Measurements from ENCODE around the gene HOXB4.

The HOXB4 gene

DNA sequence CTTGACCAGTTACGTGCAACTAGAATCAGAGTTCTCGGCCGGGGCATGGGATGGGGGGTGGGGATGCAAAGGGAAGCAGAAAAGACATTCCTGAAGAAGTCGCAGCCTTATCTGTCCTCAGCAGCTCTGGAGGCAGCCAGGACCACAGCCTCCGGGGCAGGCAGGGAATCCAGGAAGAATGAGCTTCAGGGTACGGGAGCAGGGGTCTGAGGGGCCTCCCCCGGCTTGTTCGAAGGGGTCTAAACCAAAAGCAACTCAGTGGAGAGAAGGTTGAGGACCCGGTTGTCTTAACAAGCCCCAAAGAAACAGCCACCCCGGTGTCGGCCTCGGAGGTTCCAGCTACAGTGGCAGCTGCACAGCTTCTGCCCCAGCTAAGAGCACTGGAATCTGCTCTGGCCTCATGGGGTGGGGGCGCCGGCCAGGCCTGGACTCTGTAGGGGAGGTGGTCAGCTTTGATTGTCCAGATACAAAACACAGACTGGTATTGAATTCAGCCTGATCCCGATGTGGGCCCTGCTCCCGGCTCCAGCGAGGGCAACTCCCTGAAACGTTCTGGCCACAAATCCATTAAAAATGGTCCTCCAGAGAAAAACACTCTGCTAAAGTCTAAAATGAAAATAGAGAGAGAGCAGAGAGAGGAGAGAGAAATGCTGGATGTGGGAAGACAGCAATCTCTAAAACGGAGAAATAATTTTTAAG lies 7.7 kb downstream of the HOXB4 start:
- Histone ChIP-seq H3K9me3 (ENCODE audit: insufficient read depth, low read length) (no peaks in the 10 kb centered on the region), H3K4me3 (ENCODE audit: low read length) (no peak overlapping the region), H3K79me2 (ENCODE audit: low read length) (peaks cover 43% of the 10 kb centered on the region; the same call in 1 of the 2 replicates), H3K27ac (ENCODE audit: low read length) (no peak overlapping the region), H3K4me1 (ENCODE audit: low read length) (peaks cover 20% of the 10 kb centered on the region), H4K20me1 (ENCODE audit: insufficient read depth, low read length) (peaks cover 4% of the 10 kb centered on the region; the same call in 1 of the 2 replicates), H3K9ac (ENCODE audit: low read length) (no peak overlapping the region), H3K36me3 (replicated peaks; ENCODE audit: low read depth, low read length) (peaks cover 48% of the 10 kb centered on the region), H3K4me2 (ENCODE audit: low read length) (no peak overlapping the region), H2AFZ (ENCODE audit: low read depth, low read length) (no peak overlapping the region), H3K27me3 (ENCODE audit: low read depth, low read length) (no peaks in the 10 kb centered on the region)
- no peak for TF ChIP-seq EZH2phosphoT487 (IDR thresholded peaks at IDR 0.05; ENCODE audit: low read depth)
- TF ChIP-seq, protein P1, sequence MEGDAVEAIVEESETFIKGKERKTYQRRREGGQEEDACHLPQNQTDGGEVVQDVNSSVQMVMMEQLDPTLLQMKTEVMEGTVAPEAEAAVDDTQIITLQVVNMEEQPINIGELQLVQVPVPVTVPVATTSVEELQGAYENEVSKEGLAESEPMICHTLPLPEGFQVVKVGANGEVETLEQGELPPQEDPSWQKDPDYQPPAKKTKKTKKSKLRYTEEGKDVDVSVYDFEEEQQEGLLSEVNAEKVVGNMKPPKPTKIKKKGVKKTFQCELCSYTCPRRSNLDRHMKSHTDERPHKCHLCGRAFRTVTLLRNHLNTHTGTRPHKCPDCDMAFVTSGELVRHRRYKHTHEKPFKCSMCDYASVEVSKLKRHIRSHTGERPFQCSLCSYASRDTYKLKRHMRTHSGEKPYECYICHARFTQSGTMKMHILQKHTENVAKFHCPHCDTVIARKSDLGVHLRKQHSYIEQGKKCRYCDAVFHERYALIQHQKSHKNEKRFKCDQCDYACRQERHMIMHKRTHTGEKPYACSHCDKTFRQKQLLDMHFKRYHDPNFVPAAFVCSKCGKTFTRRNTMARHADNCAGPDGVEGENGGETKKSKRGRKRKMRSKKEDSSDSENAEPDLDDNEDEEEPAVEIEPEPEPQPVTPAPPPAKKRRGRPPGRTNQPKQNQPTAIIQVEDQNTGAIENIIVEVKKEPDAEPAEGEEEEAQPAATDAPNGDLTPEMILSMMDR (IDR thresholded peaks at IDR 0.05; ENCODE audit: low read depth, low read length), result no peak

DNA sequence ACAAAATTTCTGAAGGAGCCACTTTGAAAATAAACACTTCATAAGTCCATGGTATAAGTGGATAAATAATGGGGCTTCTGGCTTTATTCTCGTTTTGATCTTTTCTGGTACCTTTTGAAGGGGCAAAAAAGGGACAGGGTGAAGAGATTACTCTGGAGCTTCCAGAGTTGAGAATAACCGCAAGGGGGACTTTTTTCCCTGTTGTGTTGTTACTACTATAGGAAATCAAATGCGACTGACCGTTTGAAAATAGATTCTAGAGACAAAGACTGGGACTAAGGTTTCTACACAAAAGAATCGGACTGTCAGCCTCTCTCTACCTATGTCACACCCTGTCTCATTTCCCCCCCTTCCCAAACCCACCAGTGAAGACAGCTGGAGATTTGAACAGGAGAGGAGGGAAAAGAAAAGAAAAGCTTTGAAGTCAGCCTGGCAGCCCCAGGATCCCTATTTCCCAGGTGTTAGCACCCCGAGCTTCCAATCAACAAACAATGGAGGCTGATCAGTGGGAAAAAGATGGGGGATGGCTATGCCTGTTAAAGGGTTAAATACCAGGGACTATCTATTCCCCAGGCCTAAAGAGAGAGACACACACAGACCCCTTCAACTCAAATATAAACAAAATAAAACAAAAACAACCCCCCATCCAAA lies 8.4 kb downstream of the HOXB4 start:
- H3K27ac ChIP-seq (ENCODE audit: low read length), result no peak overlapping the region
- H3K4me1 ChIP-seq (ENCODE audit: low read length), result peaks cover 22% of the 10 kb centered on the region
- peaks cover 4% of the 10 kb centered on the region; the same call in 1 of the 2 replicates for H4K20me1 ChIP-seq (ENCODE audit: insufficient read depth, low read length)
- peaks cover 38% of the 10 kb centered on the region; the same call in 1 of the 2 replicates for H3K79me2 ChIP-seq (ENCODE audit: low read length)
- no peak overlapping the region for H3K4me3 ChIP-seq (ENCODE audit: low read length)
- H3K36me3 ChIP-seq (replicated peaks; ENCODE audit: low read depth, low read length), result peaks cover 46% of the 10 kb centered on the region
- H3K4me2 ChIP-seq (ENCODE audit: low read length), result no peak overlapping the region
- H3K27me3 ChIP-seq (ENCODE audit: low read depth, low read length), result no peaks in the 10 kb centered on the region
- no peak for TF ChIP-seq EZH2phosphoT487 (IDR thresholded peaks at IDR 0.05; ENCODE audit: low read depth)
- TF ChIP-seq, protein P1 (IDR thresholded peaks at IDR 0.05; ENCODE audit: low read depth, low read length), result no peak
- no peaks in the 10 kb centered on the region for H3K9me3 ChIP-seq (ENCODE audit: insufficient read depth, low read length)
- no peak overlapping the region for H3K9ac ChIP-seq (ENCODE audit: low read length)
- no peak overlapping the region for H2AFZ ChIP-seq (ENCODE audit: low read depth, low read length)

DNA sequence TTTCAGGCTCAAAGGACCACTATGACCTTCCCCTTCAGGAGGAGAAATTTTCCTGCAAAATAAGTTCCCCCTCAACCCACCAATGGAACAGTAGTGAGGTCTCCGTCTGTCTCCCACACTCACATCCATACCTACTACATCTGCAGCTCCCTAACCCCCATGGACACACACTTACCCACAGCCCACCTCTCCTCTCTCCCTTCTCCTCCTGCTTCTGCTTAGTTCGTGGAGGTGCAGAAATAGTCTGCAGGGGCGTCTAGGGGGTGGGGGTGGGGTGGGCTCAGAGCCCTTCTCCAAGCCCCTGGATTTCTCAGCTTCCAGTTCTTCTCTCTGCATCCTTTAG lies 8.9 kb downstream of the HOXB4 start:
- H3K79me2 ChIP-seq (ENCODE audit: low read length), result peaks cover 40% of the 10 kb centered on the region; the same call in 1 of the 2 replicates
- H3K9me3 ChIP-seq (ENCODE audit: insufficient read depth, low read length), result no peaks in the 10 kb centered on the region
- H3K4me3 ChIP-seq (ENCODE audit: low read length), result no peak overlapping the region
- H3K36me3 ChIP-seq (replicated peaks; ENCODE audit: low read depth, low read length), result peaks cover 44% of the 10 kb centered on the region
- no peaks in the 10 kb centered on the region for H3K27me3 ChIP-seq (ENCODE audit: low read depth, low read length)
- H2AFZ ChIP-seq (ENCODE audit: low read depth, low read length), result no peak overlapping the region
- TF ChIP-seq, protein P1 (IDR thresholded peaks at IDR 0.05; ENCODE audit: low read depth, low read length), result no peak
- TF ChIP-seq EZH2phosphoT487 (IDR thresholded peaks at IDR 0.05; ENCODE audit: low read depth), result no peak
- peaks cover 4% of the 10 kb centered on the region; the same call in 1 of the 2 replicates for H4K20me1 ChIP-seq (ENCODE audit: insufficient read depth, low read length)
- no peak overlapping the region for H3K9ac ChIP-seq (ENCODE audit: low read length)
- peaks cover 20% of the 10 kb centered on the region for H3K4me1 ChIP-seq (ENCODE audit: low read length)
- no peak overlapping the region for H3K4me2 ChIP-seq (ENCODE audit: low read length)
- no peak overlapping the region for H3K27ac ChIP-seq (ENCODE audit: low read length)

DNA sequence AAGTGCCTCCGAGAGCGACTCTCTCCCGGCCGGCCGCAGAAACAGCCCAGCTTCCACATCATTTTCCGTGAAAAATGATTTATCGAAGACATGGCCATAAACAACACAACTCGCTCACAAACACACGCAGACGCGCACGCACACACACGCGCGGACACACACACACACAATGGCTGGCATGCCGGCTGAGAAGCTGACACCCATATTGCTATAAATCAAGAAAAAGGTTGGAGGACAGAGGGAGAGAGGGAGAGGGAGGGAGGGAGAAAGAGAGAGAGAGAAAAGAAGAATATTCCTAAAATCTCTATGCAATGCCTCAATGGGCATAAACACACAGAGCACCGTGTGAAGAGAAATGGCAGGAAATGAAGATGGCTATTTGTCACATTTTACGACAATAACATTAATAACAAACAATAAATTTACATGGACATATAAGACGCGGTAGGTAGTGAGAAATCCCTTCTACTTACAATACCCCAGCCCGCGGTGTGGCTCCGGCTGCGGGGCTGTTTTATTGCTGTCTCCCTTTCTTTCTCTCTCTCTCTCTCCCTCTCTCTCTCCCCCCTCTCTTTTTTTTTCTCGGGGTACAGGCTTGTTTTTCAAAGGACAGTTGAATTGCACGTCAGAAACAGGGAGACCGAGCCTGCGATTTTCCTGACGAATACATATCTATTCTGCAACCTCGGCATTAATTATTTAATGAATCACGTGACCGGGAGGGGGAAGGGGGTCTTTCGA lies 9.5 kb downstream of the HOXB4 start:
- no peak overlapping the region for H2AFZ ChIP-seq (ENCODE audit: low read depth, low read length)
- no peak overlapping the region for H3K27ac ChIP-seq (ENCODE audit: low read length)
- H4K20me1 ChIP-seq (ENCODE audit: insufficient read depth, low read length), result peaks cover 4% of the 10 kb centered on the region; the same call in 1 of the 2 replicates
- peaks cover 17% of the 10 kb centered on the region for H3K4me1 ChIP-seq (ENCODE audit: low read length)
- peaks cover 44% of the 10 kb centered on the region for H3K36me3 ChIP-seq (replicated peaks; ENCODE audit: low read depth, low read length)
- no peak overlapping the region for H3K9ac ChIP-seq (ENCODE audit: low read length)
- no peak overlapping the region for H3K4me2 ChIP-seq (ENCODE audit: low read length)
- H3K4me3 ChIP-seq (ENCODE audit: low read length), result no peak overlapping the region
- TF ChIP-seq, protein P1 (IDR thresholded peaks at IDR 0.05; ENCODE audit: low read depth, low read length), result no peak
- TF ChIP-seq EZH2phosphoT487 (IDR thresholded peaks at IDR 0.05; ENCODE audit: low read depth), result no peak
- H3K9me3 ChIP-seq (ENCODE audit: insufficient read depth, low read length), result no peaks in the 10 kb centered on the region
- no peaks in the 10 kb centered on the region for H3K27me3 ChIP-seq (ENCODE audit: low read depth, low read length)
- H3K79me2 ChIP-seq (ENCODE audit: low read length), result peaks cover 44% of the 10 kb centered on the region
